Activated CD8-positive, alpha-beta T cell treated with anti-CD3 and anti-CD28 coated beads for 36 hours (primary cell): ENCODE data around the gene GOLPH3. TPM values are rescaled to one million over a fixed set of nuclear protein-coding genes. Genes with fewer than 3 reads are reported as not detected.

Source experiments
- ATAC-seq: fragments of 200-7000 bp; cut with Tn5 transposase; one replicate; pipeline ENCODE4 v1.10.0; 2021; ENCODE audit warnings: mild to moderate bottlenecking, moderate library complexity
- CTCF ChIA-PET: fragments of 350-600 bp; sonication (Branson Sonifier 250); formaldehyde crosslinking; loops from one replicate; lab custom pipeline; 2021; ENCODE audit warnings: antibody characterized with exemption; lab: Charles Lee
- POLR2A ChIA-PET: fragments of 350-600 bp; sonication (Branson Sonifier 250); formaldehyde crosslinking; loops from one replicate; lab custom pipeline; 2021; ENCODE audit warnings: antibody characterized with exemption; lab: Charles Lee
- DNase-seq: peaks from one replicate; pipeline ENCODE4 v3.0.0-alpha.2; 2020
- H3K27ac Mint-ChIP-seq: one replicate; pipeline ENCODE4 v1.8.0; 2021; ENCODE audit warnings: mild to moderate bottlenecking, mixed read lengths
- H3K27me3 Mint-ChIP-seq: one replicate; pipeline ENCODE4 v1.8.0; 2021; ENCODE audit warnings: mixed read lengths
- H3K36me3 Mint-ChIP-seq: one replicate; pipeline ENCODE4 v1.8.0; 2021; ENCODE audit warnings: low read depth, mixed read lengths
- H3K4me1 Mint-ChIP-seq: one replicate; pipeline ENCODE4 v1.8.0; 2021; ENCODE audit warnings: low read depth, mixed read lengths
- H3K4me3 Mint-ChIP-seq: one replicate; pipeline ENCODE4 v1.8.0; 2021; ENCODE audit warnings: mild to moderate bottlenecking, moderate library complexity, mixed read lengths
- H3K9me3 Mint-ChIP-seq: one replicate; pipeline ENCODE4 v1.8.0; 2021; ENCODE audit warnings: mixed read lengths
- CTCF ChIP-seq: fragments of 200-600 bp; IDR thresholded peaks from one replicate; pipeline ENCODE4 v1.8.0; 2022; ENCODE audit warnings: antibody characterized with exemption, mild to moderate bottlenecking
- intact Hi-C: fragments of 100-400 bp; cut with micrococcal nuclease; formaldehyde crosslinking; loops from one replicate; pipeline ENCODE4 v1.10.0; 2022
- total RNA-seq, 2 experiments: library from RNA; stranded (reverse); gene quantifications; one replicate each; pipeline ENCODE4 v1.2.3, GENCODE V29; 2021

GOLPH3 gene
- total RNA-seq, 2 experiments from 2014 or later, result 53.2 to 56.7 TPM

GRCh38 chr5:32115985-32116384 is 58.1 kb downstream of the GOLPH3 start:
- CTCF ChIA-PET, result interaction anchor here (0.7 to 1.5 kb wide), 4 partner anchors 11 to 212 kb away, joined by 3 to 5 read pairs (median 3); no protein-coding TSS in a partner anchor
- Mint-ChIP-seq H3K4me1 (peaks cover 39% of the 10 kb centered on the region), H3K27ac (peak overlapping the region; percentile 69), H3K4me3 (no peak overlapping the region), H3K27me3 (no peaks in the 10 kb centered on the region), H3K36me3 (peaks cover 52% of the 10 kb centered on the region), H3K9me3 (no peaks in the 10 kb centered on the region)
- DNase-seq (no peak), ATAC-seq (peak; percentile 17)
- intact Hi-C loops, result no loop called here
- POLR2A ChIA-PET, result no interaction called here
- no peak for TF ChIP-seq CTCF

GRCh38 chr5:32110111-32110696 is 63.9 kb downstream of the GOLPH3 start:
- intact Hi-C loops, result no loop called here
- ChIA-PET POLR2A (no interaction called here), CTCF (interaction anchor here (1.0 kb wide), 1 partner anchor 33 kb away, joined by 4 read pairs; no protein-coding TSS in a partner anchor)
- Mint-ChIP-seq H3K9me3 (no peaks in the 10 kb centered on the region), H3K4me3 (no peak overlapping the region), H3K36me3 (peaks cover 43% of the 10 kb centered on the region), H3K27me3 (no peaks in the 10 kb centered on the region), H3K27ac (no peak overlapping the region), H3K4me1 (peaks cover 4% of the 10 kb centered on the region)
- TF ChIP-seq CTCF, result no peak
- DNase-seq (no peak), ATAC-seq (no peak)

- POLR2A ChIA-PET, result no interaction called here
- Mint-ChIP-seq H3K27me3 (no peaks in the 10 kb centered on the region), H3K36me3 (peaks cover 35% of the 10 kb centered on the region), H3K9me3 (no peaks in the 10 kb centered on the region), H3K4me1 (peaks cover 2% of the 10 kb centered on the region), H3K4me3 (no peak overlapping the region), H3K27ac (no peak overlapping the region)
- no peak for DNase-seq
- TF ChIP-seq CTCF, result no peak
- ATAC-seq, result no peak
- CTCF ChIA-PET, result interaction anchor here (0.6 to 2.5 kb wide), 3 partner anchors 11 to 27 kb away, joined by 3 to 14 read pairs (median 3); no protein-coding TSS in a partner anchor
- intact Hi-C loops, result no loop called here
Measured at GRCh38 chr5:32109236-32109635, 64.9 kb downstream of the GOLPH3 start.

GRCh38 chr5:32108167-32108566 is 66.0 kb downstream of the GOLPH3 start:
- DNase-seq (no peak), ATAC-seq (no peak)
- H3K27me3 Mint-ChIP-seq, result no peaks in the 10 kb centered on the region
- H3K9me3 Mint-ChIP-seq, result no peaks in the 10 kb centered on the region
- no peak for TF ChIP-seq CTCF
- peaks cover 40% of the 10 kb centered on the region for H3K36me3 Mint-ChIP-seq
- ChIA-PET POLR2A (no interaction called here), CTCF (interaction anchor here (2.5 kb wide), 1 partner anchor 15 kb away, joined by 14 read pairs; no protein-coding TSS in a partner anchor)
- no peak overlapping the region for H3K27ac Mint-ChIP-seq
- H3K4me3 Mint-ChIP-seq, result no peak overlapping the region
- H3K4me1 Mint-ChIP-seq, result peaks cover 2% of the 10 kb centered on the region
- intact Hi-C loops, result no loop called here

- H3K4me3 Mint-ChIP-seq, result no peak overlapping the region
- CTCF ChIA-PET, result interaction anchor here (0.6 to 2.5 kb wide), 2 partner anchors 15 to 569 kb away, joined by 3 to 14 read pairs; no protein-coding TSS in a partner anchor
- peaks cover 40% of the 10 kb centered on the region for H3K36me3 Mint-ChIP-seq
- no peak for TF ChIP-seq CTCF
- H3K27me3 Mint-ChIP-seq, result no peaks in the 10 kb centered on the region
- no peaks in the 10 kb centered on the region for H3K9me3 Mint-ChIP-seq
- no peak overlapping the region for H3K27ac Mint-ChIP-seq
- peaks cover 3% of the 10 kb centered on the region for H3K4me1 Mint-ChIP-seq
- intact Hi-C loops, result no loop called here
- ATAC-seq (no peak), DNase-seq (no peak)
- POLR2A ChIA-PET, result no interaction called here
Measured at GRCh38 chr5:32107291-32107690, 66.8 kb downstream of the GOLPH3 start.
